Measurements from ENCODE around the gene CYP3A4. TPM values are rescaled to one million over a fixed set of nuclear protein-coding genes. Genes with fewer than 3 reads are reported as not detected.

CYP3A4 gene
- total RNA-seq (2021) = not detected in 2 replicates
- long read RNA-seq = 0 reads

- no peak within 1 kb of the TSS for H4K8ac ChIP-seq (replicated peaks; ENCODE audit: insufficient read length, low read depth, low read length)
- no peak within 1 kb of the TSS for H2BK120ac ChIP-seq (ENCODE audit: low read depth, low read length, poor library complexity, severe bottlenecking)
- H3K4ac ChIP-seq (ENCODE audit: low read depth, low read length) = no peak within 1 kb of the TSS
- no peaks in the 10 kb centered on the region for H3K23me2 ChIP-seq (ENCODE audit: insufficient read length, low read depth, low read length, poor library complexity, severe bottlenecking)
- H3K56ac ChIP-seq (ENCODE audit: insufficient read length, low read depth, low read length) = no peak within 1 kb of the TSS
- H3T11ph ChIP-seq (ENCODE audit: low read length) = no peak within 1 kb of the TSS
- H3K23ac ChIP-seq (ENCODE audit: insufficient read length, low read depth, low read length) = no peak within 1 kb of the TSS
- Mint-ChIP-seq H3K27me3 (ENCODE audit: low read depth) (peaks cover 5% of the 10 kb centered on the region), H3K9me3 (no peaks in the 10 kb centered on the region), H3K4me1 (peaks cover 0 to 5% of the 10 kb centered on the region in 2 experiments; a peak in 2 of 4 replicates), H3K27ac (no peak within 1 kb of the TSS; a peak in 1 of 7 replicates), H3K4me3 (no peak within 1 kb of the TSS), H3K36me3 (ENCODE audit: insufficient read depth in 1 of 3, low read depth in 3 of 3) (no peaks in the 10 kb centered on the region)
- H2BK20ac ChIP-seq (ENCODE audit: low read depth, low read length, poor library complexity, severe bottlenecking) = no peak within 1 kb of the TSS
- no peak within 1 kb of the TSS for H2AK5ac ChIP-seq (ENCODE audit: insufficient read length, low read length)
- no peak within 1 kb of the TSS for H4K91ac ChIP-seq (ENCODE audit: insufficient read length, low read depth, low read length)
- no peaks in the 10 kb centered on the region for H3K79me1 ChIP-seq (ENCODE audit: insufficient read depth, low read depth, low read length, poor library complexity, severe bottlenecking)
- H4K5ac ChIP-seq (ENCODE audit: insufficient read length, low read depth, low read length) = no peak within 1 kb of the TSS
- no peak for DNase-seq
- no peak within 1 kb of the TSS for H2BK12ac ChIP-seq (ENCODE audit: insufficient read length, low read depth, low read length)
- H4K20me1 ChIP-seq (ENCODE audit: control insufficient read depth, insufficient read depth, insufficient read length) = no peaks in the 10 kb centered on the region
- TF ChIP-seq, protein P1, sequence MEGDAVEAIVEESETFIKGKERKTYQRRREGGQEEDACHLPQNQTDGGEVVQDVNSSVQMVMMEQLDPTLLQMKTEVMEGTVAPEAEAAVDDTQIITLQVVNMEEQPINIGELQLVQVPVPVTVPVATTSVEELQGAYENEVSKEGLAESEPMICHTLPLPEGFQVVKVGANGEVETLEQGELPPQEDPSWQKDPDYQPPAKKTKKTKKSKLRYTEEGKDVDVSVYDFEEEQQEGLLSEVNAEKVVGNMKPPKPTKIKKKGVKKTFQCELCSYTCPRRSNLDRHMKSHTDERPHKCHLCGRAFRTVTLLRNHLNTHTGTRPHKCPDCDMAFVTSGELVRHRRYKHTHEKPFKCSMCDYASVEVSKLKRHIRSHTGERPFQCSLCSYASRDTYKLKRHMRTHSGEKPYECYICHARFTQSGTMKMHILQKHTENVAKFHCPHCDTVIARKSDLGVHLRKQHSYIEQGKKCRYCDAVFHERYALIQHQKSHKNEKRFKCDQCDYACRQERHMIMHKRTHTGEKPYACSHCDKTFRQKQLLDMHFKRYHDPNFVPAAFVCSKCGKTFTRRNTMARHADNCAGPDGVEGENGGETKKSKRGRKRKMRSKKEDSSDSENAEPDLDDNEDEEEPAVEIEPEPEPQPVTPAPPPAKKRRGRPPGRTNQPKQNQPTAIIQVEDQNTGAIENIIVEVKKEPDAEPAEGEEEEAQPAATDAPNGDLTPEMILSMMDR (conservative IDR thresholded peaks at IDR 0.05) = no peak
- no peak within 1 kb of the TSS for H2BK15ac ChIP-seq (ENCODE audit: low read depth, low read length)
- no peak within 1 kb of the TSS for H3K27ac ChIP-seq (ENCODE audit: insufficient read length, low read depth, low read length)
- no peaks in the 10 kb centered on the region; the same call in 1 of the 2 replicates for H3K4me1 ChIP-seq (ENCODE audit: insufficient read depth, low read length)
- H3K9me3 ChIP-seq (ENCODE audit: control insufficient read depth, low read depth, low read length) = no peaks in the 10 kb centered on the region
- no peak within 1 kb of the TSS for H3K4me2 ChIP-seq (ENCODE audit: insufficient read depth, insufficient read length, low read length)
- H3K27me3 ChIP-seq (ENCODE audit: insufficient read depth, low read length) = no peaks in the 10 kb centered on the region
- H3K18ac ChIP-seq (ENCODE audit: insufficient read length, low read depth, low read length) = no peak within 1 kb of the TSS
- H3K79me2 ChIP-seq (ENCODE audit: insufficient read depth, low read length) = no peaks in the 10 kb centered on the region
- no peak within 1 kb of the TSS for H3K14ac ChIP-seq (ENCODE audit: insufficient read depth, low read length)
- H3K9ac ChIP-seq (ENCODE audit: extremely low read depth, insufficient read length, low read length) = no peak within 1 kb of the TSS
- no peak within 1 kb of the TSS for H2BK5ac ChIP-seq (ENCODE audit: insufficient read length, low read length)
- no peak within 1 kb of the TSS for H2AFZ ChIP-seq (ENCODE audit: low read length)
Observed at GRCh38 chr7:99784007-99784406, at the start of gene CYP3A4. Gene CYP3A4 (minus strand): TSS chr7:99784184. CDS start chr7:99784081, 103 bp downstream.
